Activated CD4-positive, CD25-positive, alpha-beta regulatory T cell treated with anti-CD3 and anti-CD28 coated beads, Interleukin-2, amount 50 U/mL, for 24 hours (primary cell): ENCODE results near the gene SFXN4.
"Not testable (repeated sequence)": the region's sequence is repeated elsewhere in the genome, so short reads cannot be mapped to it uniquely, and the experiment has no call there.

Experiments used
- ATAC-seq, 2 donors: fragments of 150-1000 bp; cut with Tn5 transposase; one replicate each; pipeline ENCODE4 v1.10.0; 2021; ENCODE audit warnings: mild to moderate bottlenecking in 1 of 2, moderate library complexity in 1 of 2

The SFXN4 gene

GRCh38 chr10:119105155-119105554, 60.4 kb downstream of the SFXN4 start:
- ATAC-seq, result no peak

- peak; percentile 7 to 8 for ATAC-seq
Measured at GRCh38 chr10:119104654-119105015, 60.9 kb downstream of the SFXN4 start.

- ATAC-seq, result peak; percentile 85 to 86
Measured at GRCh38 chr10:119103903-119104653, 61.4 kb downstream of the SFXN4 start, which contains the start of gene DENND10. DENND10 (plus strand) TSS chr10:119104113; CDS start chr10:119104143, 30 bp downstream.

- no peak for ATAC-seq
Measured at GRCh38 chr10:119103241-119103902, 62.1 kb downstream of the SFXN4 start.

GRCh38 chr10:119101366-119102098, 64.0 kb downstream of the SFXN4 start:
- ATAC-seq, result no peak

- ATAC-seq, result no peak
Measured at GRCh38 chr10:119100434-119101238, 64.9 kb downstream of the SFXN4 start.

GRCh38 chr10:119098576-119098975, 66.9 kb downstream of the SFXN4 start:
- no peak for ATAC-seq

GRCh38 chr10:119096641-119097415, 68.7 kb downstream of the SFXN4 start:
- not testable (repeated sequence) for ATAC-seq

- ATAC-seq, result peak in 1 of 2 donors; percentile 7
Measured at GRCh38 chr10:119095640-119096039, 69.9 kb downstream of the SFXN4 start.

GRCh38 chr10:119090968-119091367, 74.5 kb downstream of the SFXN4 start:
- peak; percentile 77 for ATAC-seq
